GM18951 (cell line): ENCODE measurements around the gene KCNMB3.

Experiments
- POLR2A ChIP-seq: IDR thresholded peaks from 4 replicates; pipeline ENCODE4 v1.6.1; 2011; ENCODE audit warnings: mild to moderate bottlenecking; ENCODE audit not compliant: insufficient read length, insufficient read depth; ENCODE audit errors: extremely low read depth
- in situ Hi-C: fragments of 300-500 bp; cut with MboI; formaldehyde crosslinking; loops from one replicate; pipeline ENCODE4 v1.12.0; 2022; ENCODE audit warnings: low sequenced_read_pairs, mixed read lengths, inconsistent platforms; ENCODE audit not compliant: unreplicated experiment

KCNMB3 gene, protein sequence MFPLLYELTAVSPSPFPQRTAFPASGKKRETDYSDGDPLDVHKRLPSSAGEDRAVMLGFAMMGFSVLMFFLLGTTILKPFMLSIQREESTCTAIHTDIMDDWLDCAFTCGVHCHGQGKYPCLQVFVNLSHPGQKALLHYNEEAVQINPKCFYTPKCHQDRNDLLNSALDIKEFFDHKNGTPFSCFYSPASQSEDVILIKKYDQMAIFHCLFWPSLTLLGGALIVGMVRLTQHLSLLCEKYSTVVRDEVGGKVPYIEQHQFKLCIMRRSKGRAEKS

DNA sequence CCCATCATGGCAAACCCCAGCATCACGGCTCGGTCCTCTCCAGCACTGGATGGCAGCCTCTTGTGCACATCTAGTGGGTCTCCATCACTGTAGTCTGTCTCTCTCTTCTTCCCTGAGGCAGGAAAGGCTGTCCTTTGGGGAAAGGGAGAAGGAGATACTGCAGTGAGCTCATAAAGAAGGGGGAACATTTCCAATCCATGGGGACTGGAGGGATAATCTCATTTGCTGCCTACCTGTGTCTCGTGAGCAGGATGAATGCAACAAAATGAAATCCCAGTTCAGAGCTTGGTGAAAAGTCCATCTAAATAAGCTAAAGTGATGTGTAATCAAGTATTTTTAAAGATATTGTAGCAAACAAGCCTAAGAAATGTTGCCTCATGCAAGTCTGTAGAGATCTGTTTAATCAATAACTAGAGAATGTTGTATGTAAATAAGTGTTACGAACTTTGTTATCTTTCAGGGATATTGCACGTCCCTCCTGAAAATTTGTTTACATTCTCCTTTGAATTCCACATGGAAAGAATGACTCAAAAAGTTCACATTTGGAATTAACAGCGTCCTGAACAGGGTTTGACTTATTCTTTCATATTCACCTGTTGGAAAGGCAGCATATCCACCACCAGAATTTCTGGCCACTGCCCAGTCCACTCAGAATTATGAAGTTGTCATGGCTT, at the start of gene KCNMB3:
TSS of gene KCNMB3 (minus strand) at position 312 of the 674 bp plus-strand sequence. CDS start at position 188, 124 bp downstream.
- in situ Hi-C loops = no loop called here

DNA sequence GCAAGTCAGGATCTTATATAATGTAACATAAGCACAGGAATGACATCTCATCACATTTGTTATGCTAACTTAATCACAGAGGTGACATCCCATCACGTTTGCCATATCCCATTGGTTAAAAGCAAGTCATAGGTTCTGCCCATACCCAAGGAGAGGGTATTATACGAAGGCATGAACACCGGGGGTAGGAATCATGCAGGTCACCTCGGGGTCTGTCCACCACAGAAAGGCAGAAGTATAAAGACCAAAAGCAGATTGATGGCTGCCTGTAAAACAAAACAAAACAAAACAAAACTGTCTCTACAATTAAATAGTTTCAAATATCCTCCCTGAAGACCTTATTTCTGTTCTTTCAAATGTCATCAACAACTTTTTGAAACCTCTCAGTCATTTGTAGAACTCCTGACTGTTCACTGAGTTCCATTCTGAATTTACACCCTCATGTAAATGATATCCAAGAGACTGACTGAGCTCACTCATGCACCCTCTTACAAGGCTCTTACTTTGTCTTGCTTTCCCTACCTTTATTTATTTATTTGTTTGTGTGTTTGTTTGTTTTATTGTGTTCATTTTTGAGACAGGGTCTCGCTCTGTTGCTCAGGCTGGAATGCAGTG, 49.2 kb upstream of the KCNMB3 start:
- in situ Hi-C loops = loop anchor here (25.0 kb wide), 1 partner anchor 863 kb away; no protein-coding TSS in a partner anchor
- no peak for TF ChIP-seq POLR2A

More for the DNA sequence above, at the start of gene KCNMB3:
- no peak for TF ChIP-seq POLR2A

DNA sequence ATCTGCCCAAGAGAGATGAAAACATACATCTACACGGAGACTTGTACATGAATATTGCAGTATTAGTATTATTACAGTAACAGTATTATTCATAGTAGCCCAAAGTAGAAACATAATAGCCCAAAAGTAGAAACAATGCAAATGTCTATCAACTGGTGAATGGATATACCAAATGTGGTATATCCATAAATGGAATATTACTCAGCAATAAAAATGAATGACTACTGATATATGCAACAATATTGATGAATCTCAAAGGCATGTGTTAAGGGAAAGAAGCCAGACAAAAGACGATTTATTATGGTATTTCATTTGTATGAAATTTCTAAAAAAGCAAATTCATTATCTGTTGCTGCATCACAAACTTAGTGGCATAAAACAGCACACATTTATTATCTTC, 48.4 kb upstream of the KCNMB3 start:
- in situ Hi-C loops = no loop called here
- no peak for TF ChIP-seq POLR2A

DNA sequence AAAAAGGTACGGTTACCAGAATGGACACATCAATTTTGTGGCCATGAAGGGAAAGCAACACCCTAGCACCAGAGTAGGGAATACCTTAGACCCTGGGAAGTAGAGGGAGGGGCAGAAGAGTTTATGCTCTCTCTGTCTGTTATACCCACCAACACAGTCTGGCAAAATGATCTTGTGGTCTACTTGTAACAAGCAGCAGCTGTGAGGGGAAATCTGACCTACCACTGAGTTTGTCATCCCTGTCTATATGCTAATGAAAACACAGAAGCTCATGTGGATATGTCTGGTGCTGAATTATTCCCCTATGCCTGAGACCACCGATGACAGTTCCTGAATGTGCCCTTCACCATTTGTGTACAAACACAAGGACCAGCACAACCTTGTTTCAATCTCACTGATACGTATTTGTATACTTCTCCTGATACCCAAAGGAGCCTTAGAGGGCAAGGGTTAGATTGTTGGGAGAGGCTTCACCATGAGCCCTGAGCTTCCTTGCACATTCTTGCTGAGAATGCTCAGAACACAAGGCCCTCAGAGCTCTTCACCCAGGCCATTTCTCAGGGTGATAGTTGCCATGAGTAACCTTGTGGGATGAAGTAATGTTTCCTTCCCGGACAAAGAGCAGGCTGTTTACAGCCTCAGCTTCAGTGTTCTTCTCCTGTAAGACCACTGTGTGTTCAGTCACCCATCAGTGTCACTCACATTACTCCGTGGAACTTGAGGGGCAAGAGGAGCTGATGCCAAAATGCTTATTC, 47.2 kb upstream of the KCNMB3 start:
- in situ Hi-C loops = no loop called here
- TF ChIP-seq POLR2A = no peak

DNA sequence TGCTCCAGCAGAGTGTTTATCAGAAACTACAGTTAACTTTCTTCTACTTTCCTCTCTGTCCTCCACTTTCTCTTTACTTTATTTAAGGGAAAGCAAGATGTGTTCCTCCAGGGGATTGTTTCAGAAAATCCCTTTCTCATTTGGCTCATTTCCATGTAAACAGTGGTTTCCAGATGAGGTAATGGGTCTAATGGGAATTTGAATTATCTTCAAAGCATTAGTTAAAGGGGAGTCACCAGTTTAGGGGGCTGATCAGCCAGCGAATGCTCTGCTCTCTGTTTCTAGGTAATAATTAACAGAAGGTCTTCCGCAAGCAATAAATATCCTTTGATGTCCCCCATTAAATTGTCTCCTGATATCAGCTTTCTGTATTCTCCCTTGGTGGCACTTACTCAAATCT, 41.5 kb upstream of the KCNMB3 start:
- in situ Hi-C loops = no loop called here

DNA sequence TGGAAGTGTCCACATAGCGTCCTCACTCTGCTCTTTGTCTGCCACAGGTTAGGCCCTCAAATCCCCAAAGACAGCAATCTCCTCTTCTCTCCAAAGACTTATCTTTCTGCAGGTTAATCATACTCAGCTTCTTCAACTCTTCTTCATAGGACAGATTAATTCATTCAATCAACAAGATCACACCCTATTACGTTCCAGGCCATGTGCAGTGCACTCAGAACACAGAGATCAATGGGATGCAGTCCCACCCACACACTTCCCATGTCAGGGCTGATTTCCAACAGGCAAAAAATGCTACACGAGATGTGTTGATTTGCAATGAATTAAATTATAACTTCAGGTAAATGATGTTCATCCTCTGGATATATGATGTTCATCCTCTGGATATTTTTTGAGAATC, 38.4 kb upstream of the KCNMB3 start:
- TF ChIP-seq POLR2A = no peak
- in situ Hi-C loops = no loop called here

More for the DNA sequence above, 41.5 kb upstream of the KCNMB3 start:
- no peak for TF ChIP-seq POLR2A

DNA sequence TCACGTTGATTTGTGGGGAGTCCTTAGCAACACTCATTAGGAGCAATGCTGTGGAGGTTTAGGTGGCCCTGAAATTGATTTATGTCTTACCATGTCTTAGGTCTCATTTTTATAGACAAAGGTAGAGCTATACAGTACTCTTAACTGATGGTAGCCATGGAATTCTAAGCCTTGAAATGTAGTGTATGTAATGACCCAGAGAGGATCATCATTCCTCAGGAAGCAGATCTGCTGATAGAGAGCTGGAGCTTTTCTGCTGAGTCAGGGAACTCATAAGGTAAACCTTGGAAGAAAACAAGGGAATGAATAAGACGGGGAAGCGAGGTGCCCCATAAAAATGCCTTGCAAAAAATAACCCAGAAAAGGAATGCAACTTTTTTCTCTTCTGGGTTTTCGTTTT, 37.9 kb upstream of the KCNMB3 start:
- in situ Hi-C loops = no loop called here
- no peak for TF ChIP-seq POLR2A

DNA sequence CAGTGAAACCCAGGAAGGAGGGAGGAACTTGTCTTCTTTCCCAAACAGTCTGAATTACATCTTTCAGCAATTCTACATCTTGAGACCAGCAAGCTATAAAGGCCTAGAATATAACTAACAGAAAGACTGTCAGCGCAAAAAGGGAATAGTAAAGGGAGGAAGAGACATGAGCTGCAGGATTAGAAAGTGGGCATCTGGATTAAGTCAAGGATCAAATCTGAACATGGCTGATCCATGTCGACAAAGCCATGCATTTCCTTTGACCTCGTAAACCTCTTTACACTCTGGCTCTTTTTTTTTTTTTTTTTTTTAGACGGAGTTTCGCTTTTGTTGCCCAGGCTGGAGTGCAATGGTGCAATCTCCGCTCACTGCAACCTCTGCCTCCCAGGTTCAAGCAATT, 35.4 kb upstream of the KCNMB3 start:
- in situ Hi-C loops = no loop called here
- no peak for TF ChIP-seq POLR2A

DNA sequence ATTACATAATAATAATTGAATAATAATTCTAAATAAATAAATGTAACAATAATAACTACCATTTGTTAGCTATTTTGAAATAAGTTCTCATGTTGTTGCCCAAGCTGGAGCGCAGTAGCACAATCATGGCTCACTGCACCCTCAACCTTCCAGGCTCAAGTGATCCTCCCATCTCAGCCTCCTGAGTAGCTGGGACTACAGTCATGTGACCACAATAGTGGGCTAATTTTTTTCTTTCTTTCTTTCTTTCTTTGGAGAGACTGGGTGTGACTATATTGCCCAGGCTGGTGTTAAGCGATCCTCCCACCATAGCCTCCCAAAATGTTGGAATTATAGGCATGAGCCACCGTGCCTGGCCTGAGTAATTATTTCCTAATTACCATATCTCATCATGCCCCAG, 30.9 kb upstream of the KCNMB3 start:
- TF ChIP-seq POLR2A = no peak
- in situ Hi-C loops = no loop called here

DNA sequence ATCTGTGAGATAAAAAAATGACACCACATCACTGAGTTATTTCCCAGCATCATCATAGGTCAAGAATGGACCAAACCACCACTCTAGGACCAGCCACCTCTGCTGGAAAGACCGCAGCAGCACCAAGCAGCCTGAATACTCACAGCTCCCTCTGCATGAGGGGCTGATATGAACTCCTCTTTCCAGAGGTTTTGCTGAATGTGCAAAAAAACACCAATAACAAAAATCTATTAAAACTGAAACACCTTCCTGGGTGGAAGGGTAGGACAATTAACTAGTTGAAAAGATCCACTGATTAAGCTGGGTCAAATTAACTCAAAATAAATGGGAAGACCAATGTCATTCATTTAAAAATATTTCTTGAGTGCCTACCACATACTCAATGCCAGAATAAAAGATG, 28.9 kb upstream of the KCNMB3 start:
- in situ Hi-C loops = no loop called here
- TF ChIP-seq POLR2A = no peak

DNA sequence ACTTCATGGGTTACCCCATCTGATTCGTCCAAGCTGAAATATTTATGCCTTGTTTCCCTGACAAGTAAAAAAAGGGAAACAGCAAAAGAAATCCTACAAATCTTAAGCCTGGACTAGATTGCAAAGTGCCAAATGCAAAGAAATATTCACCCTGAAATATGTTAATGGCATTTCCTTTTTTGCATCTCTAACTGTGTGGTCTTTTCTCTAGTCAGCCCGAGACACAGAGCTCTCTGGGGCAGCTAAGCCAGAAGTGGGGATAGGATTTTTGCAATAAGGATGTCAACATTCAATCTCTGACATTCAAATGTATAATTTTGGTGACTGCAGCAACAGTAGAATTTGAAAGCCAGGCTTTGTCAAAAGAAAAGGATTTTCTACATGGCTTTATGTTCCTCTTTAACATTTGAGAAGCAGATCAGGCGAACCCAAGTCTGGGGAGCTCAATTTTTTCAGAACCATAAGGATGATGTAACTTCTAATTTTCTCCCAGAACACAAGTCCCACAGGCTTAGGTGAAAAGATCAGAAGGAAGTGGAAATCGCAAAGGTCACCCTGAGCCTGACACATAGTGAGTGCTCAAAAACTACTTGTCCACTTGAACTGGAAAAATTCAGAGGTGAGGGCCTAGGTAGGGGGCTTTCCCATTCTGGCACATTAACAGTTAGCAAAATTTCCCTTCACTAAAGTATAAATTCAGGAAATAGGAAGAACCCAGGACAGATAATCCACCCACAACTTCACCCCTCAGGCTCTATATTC, 28.2 kb upstream of the KCNMB3 start:
- TF ChIP-seq POLR2A = no peak
- in situ Hi-C loops = no loop called here

DNA sequence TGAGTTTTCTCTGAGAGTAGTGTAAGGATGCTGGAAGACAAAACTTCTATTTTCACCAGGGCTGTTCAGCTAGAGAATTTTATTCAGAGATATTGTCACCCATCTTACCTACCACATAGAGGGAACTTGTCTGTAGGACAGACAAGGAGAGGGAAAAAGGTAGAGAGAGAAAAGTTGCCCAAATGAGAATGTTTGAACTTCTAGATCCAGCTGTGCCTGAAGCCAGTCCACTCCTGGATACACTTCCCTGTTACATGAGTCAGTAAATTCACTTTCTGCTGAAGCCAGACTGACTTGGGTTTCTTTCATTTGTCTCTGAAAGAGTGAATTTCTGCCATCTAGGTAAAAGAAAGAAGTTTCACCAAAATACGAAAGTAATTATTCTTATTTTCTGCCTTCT, 27.2 kb upstream of the KCNMB3 start:
- TF ChIP-seq POLR2A = no peak
- in situ Hi-C loops = no loop called here
